CD4-positive, alpha-beta T cell treated with Interleukin-21 for 1 hour (primary cell): ENCODE results near the gene CARS1.

ENCODE experiments used
- DNase-seq: peaks from one replicate; pipeline ENCODE4 v3.0.0-alpha.2; 2020

Gene CARS1

DNA sequence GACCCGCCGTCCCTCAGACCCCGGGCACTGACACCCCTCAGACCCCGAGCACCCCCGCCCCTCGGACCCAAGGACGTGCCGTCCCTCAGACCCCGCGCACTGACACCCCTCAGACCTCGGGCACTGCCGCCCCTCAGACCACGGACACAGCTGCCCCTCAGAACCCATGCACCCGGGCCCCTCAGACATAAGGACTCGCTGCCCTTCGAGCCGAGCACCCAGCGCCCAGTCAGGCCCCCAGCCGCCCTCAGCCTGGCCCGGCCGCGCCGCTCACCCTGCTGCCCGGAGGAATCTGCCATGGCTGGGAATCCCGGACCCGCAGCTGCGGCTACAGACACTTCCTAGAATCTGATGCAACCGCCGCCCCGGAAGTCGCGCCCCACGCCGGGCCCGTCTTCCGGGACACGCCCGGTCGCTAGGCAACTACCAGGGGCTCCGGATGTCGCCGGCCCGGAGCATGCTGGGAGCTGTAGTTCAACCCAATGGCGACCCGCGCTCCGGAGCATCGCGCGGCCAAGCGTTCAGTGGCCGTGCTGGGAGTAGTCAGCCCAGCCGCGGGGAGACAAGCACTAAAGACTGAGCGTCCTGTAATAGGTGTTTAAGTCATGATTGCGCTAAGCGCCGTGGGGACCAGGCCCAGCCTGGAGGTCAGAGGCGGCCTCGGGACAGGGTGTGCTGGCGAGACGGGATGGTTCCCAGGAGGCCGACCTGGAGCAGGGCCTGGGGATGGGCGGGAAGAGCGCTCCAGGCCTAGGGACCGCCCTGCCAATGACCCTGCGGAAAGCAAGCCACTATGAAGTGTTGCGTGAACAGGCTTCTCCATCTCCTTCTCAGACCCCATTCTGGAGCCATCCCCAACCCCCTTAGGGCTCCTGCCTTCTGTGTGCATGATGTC lies at the start of gene CARS1:
TSS of gene CARS1 (minus strand) at position 355 of the 895 bp plus-strand sequence. CDS start at position 299, 56 bp downstream.
- DNase-seq = peak; percentile 93

DNA sequence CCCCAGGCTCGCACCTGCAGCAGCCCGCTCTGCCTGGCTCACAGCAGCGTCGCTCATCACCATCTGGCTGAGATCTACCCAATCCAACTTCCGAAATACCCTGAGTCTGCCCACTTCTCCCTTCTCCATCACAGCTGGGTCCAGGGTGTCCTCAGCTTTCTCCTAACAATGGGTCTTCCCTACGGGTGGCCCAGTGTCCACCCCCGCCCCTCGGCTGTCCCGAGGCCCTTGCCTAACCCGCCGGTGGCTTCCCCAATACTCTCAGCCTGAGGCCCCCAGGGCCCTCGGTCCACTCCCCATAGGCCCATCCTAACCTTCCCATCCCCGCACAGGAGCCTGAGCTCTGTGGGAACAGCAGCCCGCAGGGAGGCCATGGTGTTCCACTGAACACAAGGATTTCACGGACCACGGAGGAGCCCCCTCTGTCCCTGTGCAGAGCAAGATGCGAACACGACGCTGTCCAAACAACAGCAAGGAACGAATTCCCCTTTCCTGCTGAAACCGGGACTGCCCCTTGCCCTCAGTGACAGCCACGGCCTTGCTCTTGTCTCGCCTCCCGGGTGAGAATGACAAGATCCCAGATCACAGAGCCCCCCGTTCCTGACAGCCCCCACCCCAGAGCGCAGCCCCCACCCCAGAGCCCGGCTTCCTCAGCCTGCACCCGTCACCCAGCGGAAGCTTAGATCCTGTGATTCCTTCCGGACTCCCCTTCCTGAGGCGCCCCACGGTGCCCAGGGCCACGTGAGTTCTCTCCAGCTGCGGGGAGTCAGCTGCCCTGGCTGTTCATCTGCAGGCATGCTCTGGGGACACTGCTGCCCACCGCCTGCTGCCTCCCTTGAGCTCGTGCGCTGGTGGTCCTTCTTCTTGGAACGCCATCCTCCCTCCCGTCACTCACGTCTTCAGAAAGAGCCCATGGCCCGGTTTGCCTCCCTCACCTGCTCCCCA lies 48.8 kb upstream of the CARS1 start:
- no peak for DNase-seq

DNA sequence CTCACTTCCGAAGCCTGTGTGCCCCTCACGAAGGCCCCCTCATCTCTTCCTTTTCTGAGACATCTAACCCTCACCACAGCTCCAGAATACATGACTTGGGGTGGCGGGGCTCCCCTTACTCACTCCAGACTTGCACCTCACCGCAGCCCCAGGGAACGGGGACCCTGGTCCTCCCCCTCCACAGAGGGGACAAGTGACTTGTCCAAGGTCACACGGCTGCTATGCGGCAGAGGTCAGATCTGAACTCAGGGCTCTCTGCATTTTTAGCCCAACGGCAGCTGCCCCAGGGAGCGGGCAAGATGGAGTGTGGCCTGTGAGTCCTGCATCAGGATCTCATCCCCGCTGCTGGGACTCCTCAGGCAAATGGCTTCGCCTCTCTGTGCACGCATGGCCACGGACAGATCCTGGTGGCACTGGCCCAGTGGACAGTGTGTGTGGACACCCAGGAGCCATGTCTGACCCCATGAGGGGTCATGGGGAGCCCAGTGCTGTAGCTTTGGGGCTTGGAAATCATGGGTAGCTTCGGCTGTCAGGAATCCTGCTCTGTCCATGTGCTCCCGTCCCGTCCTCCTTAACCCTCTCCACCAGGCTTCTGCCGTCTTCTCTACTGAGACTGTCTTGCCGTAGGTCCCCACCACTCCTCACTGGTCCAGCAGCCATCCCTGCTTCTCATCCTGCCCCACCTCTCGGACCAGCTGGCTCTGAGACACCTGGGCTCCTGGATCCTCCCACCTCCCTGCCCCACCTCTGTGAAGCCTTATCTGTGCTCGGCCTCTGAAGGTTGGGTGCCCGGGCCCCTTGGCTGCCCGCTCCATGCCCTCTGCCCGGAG lies 48.0 kb upstream of the CARS1 start:
- DNase-seq = no peak

DNA sequence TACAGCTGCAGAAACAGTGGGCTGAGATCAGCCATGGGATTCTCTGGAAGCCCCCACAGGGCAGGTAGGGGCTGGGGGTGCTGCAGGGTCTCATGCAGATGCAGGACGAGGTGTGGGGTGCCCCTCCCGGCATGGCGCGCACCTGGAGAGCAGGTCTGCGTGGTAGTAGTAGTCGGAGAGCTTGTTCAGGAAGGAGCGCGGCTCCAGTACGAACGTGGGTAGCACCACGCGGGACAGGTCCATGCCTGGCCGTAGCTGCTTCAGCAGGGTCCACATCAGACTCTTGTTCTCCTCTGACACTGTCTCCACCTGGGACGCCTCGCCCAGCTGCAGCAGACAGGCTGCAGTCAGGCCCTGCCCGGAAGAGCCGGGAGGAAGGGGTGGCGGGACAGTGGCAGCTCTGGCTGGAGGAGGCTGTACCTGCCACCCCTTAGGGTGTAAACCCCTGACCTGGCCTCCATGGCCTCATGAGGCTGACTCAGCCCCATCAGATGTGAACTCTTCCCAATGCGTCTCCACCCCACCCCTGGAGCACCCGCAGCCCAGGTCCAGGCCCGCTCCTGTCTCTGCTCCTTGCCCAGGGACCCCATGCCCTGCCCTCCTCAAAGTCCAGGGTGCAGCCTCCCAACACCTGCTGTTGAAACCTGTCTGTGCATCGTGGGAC lies 47.0 kb upstream of the CARS1 start:
- no peak for DNase-seq

- DNase-seq = no peak
These were observed 45.9 kb upstream of the CARS1 start for GRCh38 chr11:3103076-3103475.

DNA sequence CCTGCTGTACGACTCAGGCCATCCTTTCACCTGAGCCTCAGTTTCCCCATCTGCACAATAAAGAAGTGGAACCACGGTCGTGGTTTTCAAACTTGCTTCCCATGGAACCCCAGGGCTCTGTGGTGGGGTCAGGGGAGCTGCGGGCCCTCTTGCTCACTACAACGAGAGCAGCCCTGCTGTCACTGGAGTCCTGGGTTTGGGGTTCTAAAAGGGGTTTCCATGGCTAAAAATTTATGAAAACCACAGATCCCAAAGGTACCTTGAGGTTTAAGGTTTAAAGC lies 45.4 kb upstream of the CARS1 start:
- no peak for DNase-seq

- DNase-seq = no peak
These were observed 44.9 kb upstream of the CARS1 start for GRCh38 chr11:3101921-3102640.

- peak; percentile 19 for DNase-seq
These were observed 42.0 kb upstream of the CARS1 start for GRCh38 chr11:3099178-3099577.

DNA sequence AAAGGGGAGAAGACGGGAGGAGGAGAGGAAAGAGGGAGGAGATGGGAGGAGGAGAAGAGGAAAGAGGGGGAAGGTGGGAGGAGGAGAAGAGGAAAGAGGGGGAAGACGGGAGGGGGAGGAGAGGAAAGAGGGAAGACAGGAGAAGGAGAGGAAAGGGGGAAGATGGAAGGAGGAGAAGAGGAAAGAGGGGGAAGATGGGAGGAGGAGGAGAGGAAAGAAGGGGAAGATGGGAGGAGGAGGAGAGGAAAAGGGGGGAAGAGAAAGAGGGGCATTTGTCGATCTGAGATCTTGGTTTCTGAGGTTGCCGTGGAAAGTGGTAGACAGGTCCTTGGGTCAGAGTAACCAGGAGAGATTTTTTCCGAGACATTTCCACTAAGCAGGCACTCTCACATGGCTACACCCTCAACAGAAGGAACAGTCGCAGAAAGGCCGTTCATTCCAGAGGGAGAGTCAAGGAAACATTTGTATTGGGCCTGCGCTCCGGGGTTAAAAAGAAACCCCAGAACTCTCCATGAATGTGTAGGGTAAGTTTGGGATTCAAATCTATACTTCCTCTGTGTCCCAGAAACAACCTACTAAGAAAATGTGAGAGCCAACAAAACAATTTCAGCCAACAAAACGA lies 39.8 kb upstream of the CARS1 start:
- DNase-seq = no peak

- DNase-seq = no peak
These were observed 38.6 kb upstream of the CARS1 start for GRCh38 chr11:3095712-3096361.

- DNase-seq = no peak
These were observed 37.1 kb upstream of the CARS1 start for GRCh38 chr11:3094223-3094824.

GRCh38 chr11:3093281-3094191 lies 36.3 kb upstream of the CARS1 start:
- no peak for DNase-seq

- no peak for DNase-seq
These were observed 35.4 kb upstream of the CARS1 start for GRCh38 chr11:3092603-3093141.

DNA sequence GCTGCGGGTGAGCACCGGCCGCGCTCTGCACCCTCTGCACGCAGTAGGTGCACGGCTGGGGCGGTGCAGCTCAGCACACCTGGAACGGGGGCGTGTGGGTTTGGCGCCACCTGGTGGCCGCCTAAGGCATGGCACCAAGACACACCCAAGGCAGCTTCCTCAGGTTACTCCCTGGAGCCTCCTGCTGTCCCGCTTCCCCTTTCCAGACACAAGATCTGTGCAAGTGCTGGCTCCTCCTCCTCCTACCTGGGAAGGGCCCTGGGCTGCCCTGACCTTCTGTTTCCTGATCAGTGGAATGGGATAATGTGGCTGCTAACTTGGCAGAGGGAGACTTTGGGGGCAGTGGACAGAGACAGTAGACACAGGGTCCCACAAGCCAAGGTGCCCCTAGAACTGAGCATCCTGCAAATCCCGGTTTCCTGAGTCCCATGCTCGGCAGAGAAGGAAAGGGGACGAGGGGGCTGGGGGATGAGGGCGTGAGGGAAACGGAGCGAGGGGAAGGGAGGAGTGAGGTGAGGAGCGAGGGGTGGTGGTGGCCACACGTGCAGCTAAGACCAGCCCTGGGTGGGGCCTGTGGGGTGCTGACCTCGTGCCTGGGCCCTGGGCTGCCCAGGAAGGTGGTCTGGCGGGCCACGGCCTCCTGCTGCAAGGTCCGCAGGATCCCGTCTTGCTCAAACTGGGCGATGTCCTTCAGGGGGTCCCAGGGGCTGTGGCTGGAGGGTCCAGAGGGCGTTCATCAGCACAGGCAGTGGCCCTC lies 34.8 kb upstream of the CARS1 start:
- peak; percentile 74 for DNase-seq

GRCh38 chr11:3091081-3091845 lies 34.0 kb upstream of the CARS1 start:
- no peak for DNase-seq

DNA sequence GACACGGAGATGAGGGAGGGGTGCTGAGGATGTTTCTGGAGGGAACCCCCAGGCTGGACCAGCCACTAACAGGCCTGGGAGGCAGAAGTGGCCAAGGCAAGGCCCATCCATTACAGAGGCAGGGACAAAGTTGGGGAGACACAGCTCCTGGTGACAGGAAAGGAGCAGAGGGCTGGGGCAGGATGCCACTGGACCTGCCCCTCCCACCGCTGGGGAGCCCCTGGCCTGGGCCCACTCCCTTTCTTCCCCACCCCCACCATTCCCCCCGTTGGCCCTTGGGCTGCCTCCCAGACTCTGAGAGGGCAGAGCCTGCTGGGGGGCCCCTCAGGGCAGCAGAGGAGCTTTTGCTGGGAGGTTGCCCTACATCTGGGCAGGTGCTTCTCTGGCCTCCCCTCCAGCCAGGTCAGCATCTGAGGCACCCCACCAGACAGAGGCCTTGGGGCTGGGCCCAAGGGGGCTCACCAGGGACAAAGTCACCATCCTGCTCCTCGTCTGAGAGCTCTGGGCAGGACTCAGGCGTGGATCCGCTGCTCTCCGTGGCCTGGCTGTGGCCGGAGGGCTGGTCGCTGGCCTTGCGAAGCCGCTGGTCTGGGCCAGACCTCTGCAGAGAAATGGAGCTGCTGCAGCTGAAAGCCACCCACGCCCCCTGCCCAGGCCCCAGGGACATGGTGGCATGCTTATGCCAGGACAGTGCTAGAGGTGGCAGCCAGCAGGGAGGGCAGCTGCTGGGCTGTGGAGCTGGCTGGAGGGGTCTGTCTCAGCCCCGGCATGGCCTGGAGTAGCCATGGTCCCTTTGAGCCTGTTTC lies 33.1 kb upstream of the CARS1 start:
- DNase-seq = no peak
